Lung (tissue), 12 donors: Measurements from ENCODE around the gene ICAM4. TPM values are rescaled to one million over a fixed set of nuclear protein-coding genes. Genes with fewer than 3 reads are reported as not detected.

Source experiments
- ATAC-seq: fragments of 200-7000 bp; cut with Tn5 transposase; one replicate; pipeline ENCODE4 v1.9.1; 2020; ENCODE audit warnings: moderate number of reproducible peaks; ENCODE audit not compliant: insufficient read depth, low FRiP score
- DNase-seq, 3 donors: peaks; one replicate each; pipeline ENCODE4 v3.0.0-alpha.2; 2013 to 2017
- H3K27ac ChIP-seq, 2 donors: one replicate each; pipeline ENCODE4 v1.5.1; 2013; ENCODE audit warnings: mild to moderate bottlenecking in 2 of 2, moderate library complexity in 2 of 2, control low read depth in 1 of 2, inconsistent platforms in 1 of 2, low read depth in 1 of 2, low read length in 1 of 2
- H3K27me3 ChIP-seq, 3 donors: one replicate each; pipeline ENCODE4 v1.5.1; 2013; ENCODE audit warnings: low read length in 2 of 3; ENCODE audit not compliant: control insufficient read depth in 3 of 3, insufficient read depth in 3 of 3
- H3K36me3 ChIP-seq, 4 donors: one replicate each; pipeline ENCODE4 v1.5.1; 2013; ENCODE audit warnings: low read length in 4 of 4, mild to moderate bottlenecking in 1 of 4, moderate library complexity in 1 of 4; ENCODE audit not compliant: control insufficient read depth in 4 of 4, insufficient read depth in 4 of 4
- H3K4me1 ChIP-seq, 5 donors: one replicate each; pipeline ENCODE4 v1.5.1; 2013; ENCODE audit warnings: low read length in 5 of 5, mild to moderate bottlenecking in 2 of 5, moderate library complexity in 1 of 5; ENCODE audit not compliant: control insufficient read depth in 5 of 5, insufficient read depth in 5 of 5
- H3K4me3 ChIP-seq: one replicate; pipeline ENCODE4 v1.5.1; 2013; ENCODE audit warnings: mild to moderate bottlenecking, control low read depth, moderate library complexity
- H3K9ac ChIP-seq, 2 donors: one replicate each; pipeline ENCODE4 v1.5.1; 2013; ENCODE audit warnings: low read length in 2 of 2, control low read depth in 1 of 2; ENCODE audit not compliant: insufficient read depth in 1 of 2
- H3K9me3 ChIP-seq, 4 donors: one replicate each; pipeline ENCODE4 v1.5.1; 2013; ENCODE audit warnings: low read length in 3 of 4, mild to moderate bottlenecking in 1 of 4, moderate library complexity in 1 of 4; ENCODE audit not compliant: control insufficient read depth in 4 of 4, insufficient read depth in 3 of 4
- CTCF ChIP-seq: IDR thresholded peaks from 2 replicates; pipeline ENCODE4 v1.5.1; 2012; ENCODE audit warnings: mild to moderate bottlenecking; ENCODE audit errors: control extremely low read depth, extremely low read depth
- WGBS, 2 donors: extraction: QIAGEN DNeasy Blood & Tissue Kit; methylation state at CpG; one replicate each; pipeline ENCODE4 v1.1.7; 2013; 5-methylcytosine and 5-hydroxymethylcytosine counted together
- polyA plus RNA-seq, 2 donors: library from polyadenylated mRNA; stranded (reverse); fragments of 200-250 nt; gene quantifications; one replicate each; pipeline ENCODE4 v1.2.1, GENCODE V29; 2013
- total RNA-seq, 2 donors: library from RNA; depleted of rRNA in 1 of 2; stranded (reverse); fragments of >200 nt in 1 of 2; gene quantifications; one replicate each; pipeline ENCODE4 v1.2.1, GENCODE V29; 2014 to 2021
- donor health status: control.
- donor health status: control.
- donor health status: Bipolar disorder and iron deficiency.
- donor health status: healthy.
- donor health status: DM: yes; HTN: yes; CAD: no.

The ICAM4 gene
- total and polyA plus RNA-seq, 4 donors, result 4.6 to 38.8 (median 8.1) TPM

- H3K9me3 ChIP-seq, result no peaks in the 10 kb centered on the region
- DNase-seq, result no peak
- ATAC-seq, result no peak
- H3K27me3 ChIP-seq, result no peaks in the 10 kb centered on the region
- H3K9ac ChIP-seq, result no peak overlapping the region
- TF ChIP-seq CTCF, result no peak
- no peak overlapping the region for H3K27ac ChIP-seq
- peaks cover 0 to 22% (median 5%) of the 10 kb centered on the region in 5 donors for H3K4me1 ChIP-seq
- H3K4me3 ChIP-seq, result no peak overlapping the region
- H3K36me3 ChIP-seq, result no peaks in the 10 kb centered on the region
- 95 to 97% methylated on average over 7 of the region's 7 CpGs for WGBS, 2 donors
Measured at GRCh38 chr19:10243606-10244005, 43.1 kb upstream of the ICAM4 start.

- ATAC-seq, result no peak
- H3K27ac ChIP-seq, result no peak overlapping the region
- 80 to 82% methylated on average over 9 of the region's 9 CpGs for WGBS, 2 donors
Measured at GRCh38 chr19:10245189-10245939, 41.4 kb upstream of the ICAM4 start.

GRCh38 chr19:10246511-10246910 is 40.2 kb upstream of the ICAM4 start:
- TF ChIP-seq CTCF, result no peak
- Histone ChIP-seq H3K4me3 (no peak overlapping the region), H3K27me3 (no peaks in the 10 kb centered on the region), H3K9me3 (no peaks in the 10 kb centered on the region), H3K4me1 (peaks cover 0 to 10% (median 0%) of the 10 kb centered on the region in 5 donors), H3K9ac (no peak overlapping the region), H3K27ac (no peak overlapping the region), H3K36me3 (no peaks in the 10 kb centered on the region)
- 80 to 90% methylated on average over 6 of the region's 6 CpGs for WGBS, 2 donors
- ATAC-seq (no peak), DNase-seq (no peak)

More at GRCh38 chr19:10245189-10245939, 41.4 kb upstream of the ICAM4 start:
- DNase-seq, result no peak
- no peak for TF ChIP-seq CTCF
- H3K9me3 ChIP-seq, result no peaks in the 10 kb centered on the region
- peaks cover 0 to 9% (median 0%) of the 10 kb centered on the region in 5 donors for H3K4me1 ChIP-seq
- no peaks in the 10 kb centered on the region for H3K36me3 ChIP-seq
- H3K4me3 ChIP-seq, result no peak overlapping the region
- no peak overlapping the region for H3K9ac ChIP-seq
- no peaks in the 10 kb centered on the region for H3K27me3 ChIP-seq
